DMS79 treated with DMSO at 0.1 percent for 48 hours (cell line): Measurements from ENCODE around the gene RALB.

Source experiments
- DNase-seq: peaks from one replicate; lab custom pipeline; 2025; lab: John Stamatoyannopoulos, UW

RALB gene

GRCh38 chr2:120338015-120338414 lies 85.4 kb downstream of the RALB start:
- DNase-seq = no peak

DNA sequence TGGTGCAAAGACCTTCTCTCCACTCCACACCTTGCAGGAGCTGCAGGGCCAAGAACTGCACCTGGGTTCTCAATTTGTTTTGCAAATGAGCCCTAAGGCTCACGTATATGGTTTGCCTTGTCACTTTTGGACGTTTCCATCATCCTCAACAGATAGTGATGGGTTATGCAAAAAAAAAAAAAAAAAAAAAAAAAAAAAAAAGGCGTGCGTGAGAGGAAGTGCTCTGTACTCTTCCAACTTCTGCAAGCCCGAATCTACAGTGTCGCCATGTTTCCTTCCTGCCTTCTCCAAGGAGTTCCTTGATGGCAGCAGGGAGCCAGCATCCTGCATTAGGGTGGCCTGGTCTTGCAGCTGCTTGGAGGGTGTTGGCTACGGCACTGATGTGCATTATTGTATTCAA lies 89.3 kb downstream of the RALB start:
- DNase-seq = no peak

- DNase-seq = no peak
These were observed 89.8 kb downstream of the RALB start for GRCh38 chr2:120342446-120342845.

DNA sequence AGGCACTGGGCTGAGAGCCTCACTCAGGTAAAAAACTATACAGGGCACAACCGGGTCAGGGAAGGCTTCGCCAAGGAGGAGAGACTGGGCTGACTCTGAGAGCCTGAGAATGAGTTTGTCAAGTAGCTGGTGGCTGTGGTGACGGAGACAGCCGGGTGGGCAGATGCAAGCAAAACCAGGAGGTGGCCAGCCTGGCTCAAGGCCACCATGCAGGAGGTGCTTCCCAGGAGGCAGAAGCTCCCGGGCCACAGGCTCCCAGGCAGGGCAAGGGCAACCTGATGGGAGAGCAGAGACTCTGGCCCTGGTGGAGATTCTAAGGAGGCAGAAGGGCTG lies 90.4 kb downstream of the RALB start:
- peak; percentile 53 for DNase-seq

DNA sequence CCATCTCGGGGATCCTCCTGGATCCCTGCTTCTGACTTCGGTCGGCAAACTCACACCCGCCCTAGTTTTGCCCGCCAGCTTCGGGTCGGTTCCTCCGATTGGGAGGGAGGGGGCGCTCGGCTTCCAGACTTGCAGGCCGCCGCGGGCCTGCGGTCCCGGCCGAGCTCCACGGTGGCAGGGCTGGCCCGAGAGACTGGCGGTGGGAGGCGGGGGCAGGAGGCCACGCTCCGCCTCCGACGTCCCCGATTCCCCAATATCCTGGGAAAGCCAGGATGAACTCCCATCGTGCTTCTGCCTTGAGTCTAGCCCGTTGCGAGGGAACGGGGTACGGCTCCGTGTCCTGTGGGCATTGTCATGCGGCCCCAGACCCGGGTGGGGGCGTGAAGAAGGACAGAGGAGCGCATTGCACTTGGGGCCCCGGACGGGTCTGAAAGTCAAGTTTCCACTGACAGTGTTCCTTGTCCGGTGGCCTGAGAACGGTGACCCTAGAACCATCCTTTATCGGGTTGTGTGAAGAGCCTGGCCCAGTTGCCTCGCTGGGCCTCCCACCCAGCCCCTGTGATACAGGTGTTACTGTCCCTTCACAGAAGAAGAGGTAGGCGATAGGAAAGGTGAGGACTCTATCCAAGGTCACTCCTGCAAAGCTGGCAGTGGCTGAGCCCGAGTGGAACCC lies 90.9 kb downstream of the RALB start:
- DNase-seq = peak; percentile 74
